Measurements from ENCODE around the gene PLIN1.

DNA sequence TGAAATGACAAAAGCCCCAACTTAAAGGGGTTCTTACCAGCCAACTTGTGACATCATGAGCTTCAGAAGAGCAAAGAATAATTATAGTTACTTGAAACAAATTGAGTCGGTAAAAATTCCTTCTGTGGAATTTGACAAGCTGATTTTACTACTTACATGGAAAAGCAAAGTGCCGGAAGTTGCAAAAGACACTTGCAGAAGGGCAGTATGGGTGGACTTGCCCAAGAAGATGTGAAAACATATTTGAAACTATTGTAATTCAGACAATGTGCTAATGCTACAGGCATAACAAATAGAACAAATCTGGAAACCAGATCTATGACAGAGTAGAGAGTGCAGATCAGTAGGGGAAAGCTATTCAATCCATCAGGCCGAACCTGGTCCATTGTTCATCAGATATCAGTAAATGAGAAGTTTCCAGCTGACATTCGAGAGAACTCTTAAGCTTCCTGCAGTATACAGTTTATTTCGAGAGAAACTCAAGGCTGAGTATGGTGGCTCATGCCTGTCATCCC is 21.4 kb downstream of the PLIN1 start:
- TF ChIP-seq POLR2A (IDR thresholded peaks at IDR 0.05; ENCODE audit: low read depth, low read length) (no peak), POLR2AphosphoS5 (IDR thresholded peaks at IDR 0.05; ENCODE audit: low read depth, low read length) (no peak)
